Measurements from ENCODE around the gene MBNL1.
"Not testable (repeated sequence)": the region's sequence is repeated elsewhere in the genome, so short reads cannot be mapped to it uniquely, and the experiment has no call there.

MBNL1 gene

DNA sequence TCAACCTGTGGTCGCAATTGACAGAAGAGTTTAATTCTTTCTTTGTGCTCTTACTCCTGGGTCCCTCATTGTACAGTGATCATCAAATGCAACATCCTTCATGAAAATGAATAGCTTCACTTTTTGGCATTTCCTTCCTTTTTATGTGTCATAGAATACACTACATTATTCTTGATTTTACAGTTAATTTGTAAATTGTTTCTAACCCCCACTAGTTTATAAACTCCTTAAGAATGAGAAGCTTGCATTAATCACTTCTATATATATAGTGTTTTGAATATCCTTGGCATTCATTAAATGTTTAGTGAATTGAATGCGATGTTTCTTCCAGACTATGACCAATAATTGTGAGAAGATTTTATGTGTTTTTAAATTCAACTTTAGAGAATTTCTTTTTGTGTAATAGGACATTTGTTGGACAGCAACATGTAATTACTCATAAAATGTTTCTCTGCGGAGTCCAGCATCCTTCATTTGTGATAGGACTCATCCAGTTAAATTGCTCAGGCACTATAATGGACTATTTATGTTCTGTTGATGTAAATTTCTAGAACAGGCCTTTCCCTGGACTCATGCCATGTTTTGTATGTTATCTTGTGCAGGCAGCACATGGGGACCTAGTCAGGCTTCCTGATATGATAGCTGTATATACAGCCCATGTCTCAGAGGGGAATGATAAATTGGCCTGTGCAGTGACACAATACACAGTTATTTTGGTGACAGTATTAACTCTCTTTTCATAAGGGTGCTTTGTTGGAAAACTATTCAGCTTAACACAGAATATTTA, 51.3 kb downstream of the MBNL1 start:
- DNase-seq (ENCODE audit: low spot score), result no peak

DNA sequence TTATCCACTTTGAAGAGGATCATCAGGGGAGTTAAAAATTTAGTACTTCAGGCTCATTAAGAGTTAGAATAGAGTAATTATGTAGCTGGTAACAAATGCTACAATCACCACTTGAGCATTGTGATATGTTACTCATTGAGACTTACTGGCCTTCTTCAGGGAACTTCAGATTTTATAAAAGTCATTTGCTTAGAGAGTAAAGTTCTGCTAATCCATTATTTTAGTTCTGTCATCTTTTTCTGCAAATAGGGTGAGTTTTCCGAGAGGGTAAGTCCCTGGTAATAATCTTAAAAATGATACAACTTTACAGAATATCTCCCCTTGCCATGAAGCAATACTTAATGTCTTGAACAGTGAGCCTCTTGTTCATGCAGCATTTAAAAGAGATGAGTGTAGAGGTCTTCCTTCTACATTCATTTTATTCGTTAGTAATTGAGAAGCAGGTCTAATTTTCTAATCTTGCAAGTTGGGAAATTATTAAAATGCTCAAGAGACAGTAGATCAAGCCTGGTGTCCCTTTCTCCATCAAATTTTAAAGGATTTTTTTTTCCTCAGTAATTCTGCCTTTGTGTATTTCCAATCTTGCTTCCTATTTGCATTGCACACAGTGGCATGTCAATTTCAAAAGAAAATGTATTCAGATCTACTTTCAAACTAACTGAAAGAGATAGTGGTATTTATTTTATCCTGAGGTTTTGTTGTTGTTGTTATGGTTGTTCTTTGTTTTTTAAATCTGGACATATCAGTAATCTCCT, 52.6 kb downstream of the MBNL1 start:
- no peak for DNase-seq (ENCODE audit: low spot score)

DNA sequence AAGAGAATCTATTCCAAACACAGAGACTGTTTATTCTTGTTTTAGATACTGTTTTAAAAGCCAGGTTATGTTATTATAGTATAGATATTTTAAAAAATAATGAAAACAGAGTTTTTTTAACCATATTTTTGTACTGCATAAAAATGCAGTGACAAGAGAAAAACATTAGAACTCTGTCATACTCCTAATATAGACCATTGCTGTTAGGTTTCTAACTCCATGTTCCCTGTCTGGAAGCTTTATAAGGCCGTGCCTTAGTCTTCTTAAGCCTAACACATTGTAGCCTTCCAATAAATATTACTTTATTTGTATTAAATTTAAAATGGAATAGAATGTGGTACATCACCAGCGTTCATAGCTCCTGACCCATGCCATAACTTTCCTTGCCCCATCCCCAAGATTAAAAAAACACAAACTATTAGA, 53.2 kb downstream of the MBNL1 start:
- DNase-seq (ENCODE audit: low spot score), result no peak

DNA sequence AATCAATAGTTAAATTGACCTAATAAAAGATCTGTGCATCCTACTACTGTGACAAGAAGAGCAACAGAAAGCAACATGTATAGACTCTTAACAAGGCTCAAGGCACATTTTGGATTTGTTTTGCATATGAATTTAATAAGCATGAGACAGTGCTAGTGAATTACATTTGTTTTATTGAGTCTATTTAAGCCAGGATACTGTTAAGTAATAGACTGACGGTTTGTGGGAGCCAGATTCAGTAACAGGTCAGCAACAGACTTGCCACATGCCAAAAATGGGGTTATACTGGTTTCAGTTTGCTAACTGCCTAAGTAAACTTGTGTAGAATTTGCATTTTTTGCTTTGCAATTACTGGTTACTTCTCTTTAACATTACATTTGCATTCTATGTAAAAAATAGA, 54.0 kb downstream of the MBNL1 start:
- no peak for DNase-seq (ENCODE audit: low spot score)

- DNase-seq (ENCODE audit: low spot score), result no peak
These were observed 55.1 kb downstream of the MBNL1 start for GRCh38 chr3:152323834-152324233.

DNA sequence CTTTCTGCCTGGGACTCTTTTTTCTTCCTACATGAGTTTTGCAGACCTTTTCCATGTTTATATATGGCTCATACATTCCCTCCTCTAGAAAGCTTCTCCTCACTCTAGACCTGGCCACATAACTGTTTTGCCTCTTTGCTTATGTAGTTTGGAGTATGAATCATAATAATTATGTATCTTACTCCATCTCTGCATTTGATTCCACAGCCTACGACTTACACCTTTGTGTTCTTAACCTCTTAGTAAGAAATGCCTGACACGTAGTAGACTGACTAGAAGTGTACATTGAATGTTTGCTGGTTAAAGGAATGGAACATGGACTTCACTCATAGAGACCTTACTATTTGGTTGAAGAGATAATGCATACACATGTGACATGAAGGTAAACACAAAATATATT, 56.4 kb downstream of the MBNL1 start:
- DNase-seq (ENCODE audit: low spot score), result no peak

DNA sequence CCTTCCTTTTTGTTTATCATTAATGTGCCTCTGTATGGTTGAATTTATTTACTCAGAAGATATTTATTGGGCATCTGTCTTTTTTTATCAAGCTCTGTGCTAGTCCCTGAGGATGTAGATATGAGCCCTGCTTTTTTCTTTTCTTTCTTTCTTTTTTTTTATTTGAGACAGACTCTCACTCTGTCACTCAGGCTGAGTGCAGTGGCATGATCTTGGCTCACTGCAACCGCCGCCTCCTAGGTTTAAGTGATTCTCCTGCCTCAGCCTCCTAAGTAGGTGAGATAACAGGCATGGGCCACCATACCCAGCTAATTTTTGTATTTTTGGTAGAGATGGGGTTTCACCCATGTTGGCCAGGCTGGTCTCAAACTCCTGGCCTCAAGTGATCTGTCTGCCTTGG, 58.5 kb downstream of the MBNL1 start:
- no peak for DNase-seq (ENCODE audit: low spot score)

DNA sequence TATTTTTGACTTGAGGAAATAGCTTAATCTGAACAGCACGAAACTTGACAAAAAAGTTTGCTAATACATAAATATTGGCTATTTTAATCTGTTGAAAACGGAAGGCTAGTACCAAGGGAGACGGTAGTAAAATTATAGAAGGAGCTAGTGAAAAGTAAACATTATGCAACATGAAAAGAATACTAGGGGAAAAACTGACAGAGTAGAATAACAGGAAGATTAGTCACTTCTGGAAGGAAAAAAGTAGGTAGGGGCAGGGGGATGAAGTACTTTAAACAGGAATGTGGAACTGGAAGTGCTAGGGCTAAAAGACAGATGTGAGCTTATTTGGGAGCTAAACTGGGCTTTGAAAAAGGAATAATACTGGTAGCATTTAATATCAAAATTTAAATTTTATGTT, 60.1 kb downstream of the MBNL1 start:
- DNase-seq (ENCODE audit: low spot score), result no peak

DNA sequence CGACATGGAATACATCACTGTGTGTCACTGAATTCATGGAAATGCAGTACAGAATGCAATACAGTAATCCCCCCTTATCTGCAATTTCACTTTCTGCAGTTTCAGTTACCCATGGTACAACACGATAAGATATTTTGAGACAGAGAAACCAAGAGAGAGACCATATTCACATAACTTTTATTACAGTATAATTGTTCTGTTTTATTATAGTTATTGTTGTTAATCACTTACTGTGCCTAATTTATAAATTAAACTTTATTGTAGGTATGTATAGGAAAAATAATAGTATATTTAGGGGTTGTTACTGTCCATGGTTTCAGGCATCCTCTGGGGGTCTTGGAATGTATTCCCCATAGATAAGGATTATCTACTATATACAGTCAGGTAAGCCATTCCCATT, 61.8 kb downstream of the MBNL1 start:
- DNase-seq (ENCODE audit: low spot score), result no peak

- no peak for DNase-seq (ENCODE audit: low spot score)
These were observed 62.4 kb downstream of the MBNL1 start for GRCh38 chr3:152331018-152331541.

GRCh38 chr3:152331998-152332397, 63.3 kb downstream of the MBNL1 start:
- no peak for DNase-seq (ENCODE audit: low spot score)

DNA sequence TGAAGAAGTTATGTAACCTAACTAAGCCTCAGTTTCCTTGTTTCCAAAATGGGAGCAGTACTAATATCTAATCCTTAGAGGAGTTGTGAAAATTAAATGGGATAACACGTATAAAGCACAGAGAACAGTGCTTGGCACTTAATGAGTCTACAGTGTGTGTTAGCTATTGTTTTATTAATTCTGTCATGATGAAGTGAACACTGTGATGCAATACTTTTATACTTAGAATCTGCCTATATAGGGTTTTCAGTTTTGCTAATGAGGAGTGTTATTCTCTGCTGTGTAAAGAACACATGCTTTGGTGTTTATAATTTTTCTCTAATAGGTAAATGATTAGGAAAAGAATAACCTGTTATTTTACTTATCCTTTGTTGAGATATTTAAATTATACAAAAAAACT, 65.2 kb downstream of the MBNL1 start:
- DNase-seq (ENCODE audit: low spot score), result no peak

- no peak for DNase-seq (ENCODE audit: low spot score)
These were observed 66.0 kb downstream of the MBNL1 start for GRCh38 chr3:152334761-152335160.

DNA sequence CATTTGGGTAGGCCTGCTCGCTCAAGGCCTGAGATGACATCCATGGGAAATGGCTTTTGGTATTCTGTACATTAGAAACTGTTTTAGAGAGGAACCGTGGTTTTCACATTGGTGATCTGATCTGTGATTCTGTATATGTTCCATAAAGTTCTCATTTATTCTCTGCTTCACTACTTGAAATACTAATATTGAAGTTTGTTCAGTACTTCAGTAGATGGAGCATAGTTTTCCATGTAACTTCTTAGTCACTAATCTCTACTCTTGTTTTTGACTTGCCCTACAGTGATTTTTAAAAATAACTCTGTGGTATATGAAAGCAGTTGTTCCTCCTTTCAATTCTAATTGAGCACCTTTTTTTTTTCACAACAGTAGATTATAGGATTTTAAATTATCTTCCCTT, 66.5 kb downstream of the MBNL1 start:
- no peak for DNase-seq (ENCODE audit: low spot score)

- not testable (repeated sequence) for DNase-seq (ENCODE audit: low spot score)
These were observed 68.6 kb downstream of the MBNL1 start for GRCh38 chr3:152337337-152337736.

DNA sequence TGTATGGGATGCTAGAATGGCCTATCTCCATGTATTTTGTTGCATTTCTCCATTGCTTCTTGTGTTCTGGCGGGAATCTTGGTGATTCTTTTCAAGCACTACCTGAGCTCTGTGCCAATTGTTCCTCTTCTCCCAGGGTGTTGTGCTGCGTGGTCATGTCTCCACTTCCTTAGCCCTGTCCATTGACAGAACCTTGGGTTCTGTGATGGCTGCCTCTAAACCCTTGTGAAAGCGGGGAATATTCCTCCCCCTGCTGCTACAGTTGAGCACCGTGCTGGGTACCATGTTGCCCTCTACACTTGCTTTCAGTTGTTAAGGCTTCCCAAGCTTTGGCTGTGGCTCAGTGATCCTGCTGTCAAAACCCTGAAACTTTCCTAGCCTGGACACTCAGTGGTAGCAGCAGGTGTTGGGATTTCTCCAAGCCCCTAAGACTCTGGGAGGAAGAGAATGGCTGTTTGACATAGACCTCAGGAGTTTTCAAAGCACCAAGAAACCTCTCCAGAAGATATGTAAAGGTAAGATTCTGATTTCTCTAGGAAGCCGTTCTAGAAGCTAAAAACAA, 69.5 kb downstream of the MBNL1 start:
- DNase-seq (ENCODE audit: low spot score), result no peak

DNA sequence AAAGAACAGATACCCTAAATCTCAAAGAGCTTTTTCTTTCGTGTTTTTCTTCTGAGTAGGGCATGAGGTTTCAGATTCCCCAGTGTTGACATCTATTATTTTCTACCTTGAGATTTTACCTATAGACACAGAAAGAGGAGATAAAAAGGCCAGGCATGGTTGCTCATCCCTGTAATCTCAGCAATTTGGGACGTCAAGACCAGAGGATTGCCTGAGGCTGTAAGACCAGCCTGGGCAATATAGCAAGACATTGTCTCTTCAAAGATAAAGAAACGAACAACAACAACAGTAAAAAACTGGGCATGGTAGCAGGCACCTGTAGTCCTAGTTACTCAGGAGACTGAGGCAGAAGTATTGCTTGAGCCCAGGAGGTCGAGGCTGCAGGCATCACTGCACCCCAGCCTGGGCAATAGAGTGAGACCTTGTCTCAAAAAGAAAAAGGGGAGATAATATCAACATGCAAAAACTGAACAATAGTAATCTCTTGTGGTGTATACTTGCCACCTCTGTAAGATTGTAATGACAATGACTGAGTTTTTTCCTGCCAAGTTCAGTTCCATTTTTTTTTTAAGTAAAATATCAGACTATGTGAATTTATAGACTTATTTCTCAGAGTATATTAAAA, 71.3 kb downstream of the MBNL1 start:
- DNase-seq (ENCODE audit: low spot score), result no peak

GRCh38 chr3:152345233-152345632, 76.5 kb downstream of the MBNL1 start:
- no peak for DNase-seq (ENCODE audit: low spot score)

GRCh38 chr3:152346058-152346457, 77.3 kb downstream of the MBNL1 start:
- DNase-seq (ENCODE audit: low spot score), result no peak

- DNase-seq (ENCODE audit: low spot score), result no peak
These were observed 78.0 kb downstream of the MBNL1 start for GRCh38 chr3:152346740-152347139.

- no peak for DNase-seq (ENCODE audit: low spot score)
These were observed 79.9 kb downstream of the MBNL1 start for GRCh38 chr3:152348436-152349177.

GRCh38 chr3:152349392-152349791, 80.7 kb downstream of the MBNL1 start:
- DNase-seq (ENCODE audit: low spot score), result no peak

Measured in ecto neural progenitor cell (in vitro differentiated cells).